GM18505 (cell line): Measurements from ENCODE around the gene RBM24.

Experiments used
- ATAC-seq: cut with Tn5 transposase; IDR thresholded peaks from one replicate; pipeline ENCODE4 v1.9.1; 2021; ENCODE audit not compliant: unreplicated experiment
- POLR2A ChIP-seq: IDR thresholded peaks from 4 replicates; pipeline ENCODE4 v1.6.1; 2011; ENCODE audit warnings: borderline replicate concordance; ENCODE audit not compliant: insufficient read depth, insufficient read length; ENCODE audit errors: extremely low read depth

RBM24 gene

GRCh38 chr6:17278289-17279063, 2.7 kb upstream of the RBM24 start:
- no peak for ATAC-seq
- TF ChIP-seq POLR2A: no peak

DNA sequence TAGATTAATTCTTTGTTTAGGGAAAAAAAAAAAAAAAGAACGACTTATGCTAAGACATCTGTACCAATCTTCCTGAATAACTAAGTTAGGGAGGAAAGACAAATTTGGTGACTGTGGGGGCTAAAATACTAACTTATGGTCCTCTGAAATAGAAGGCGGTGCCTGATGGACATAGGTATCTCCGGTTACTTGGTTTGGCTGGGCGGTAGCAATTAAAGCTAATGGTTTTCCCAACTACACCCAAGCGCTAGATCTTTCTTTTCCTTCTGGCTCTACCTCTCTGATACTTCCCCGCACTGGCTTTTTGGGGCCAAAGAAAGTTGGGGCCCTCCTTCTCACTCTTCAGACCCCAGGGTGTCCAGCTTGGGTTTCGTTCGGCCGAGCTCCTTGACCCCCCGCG, 1.0 kb upstream of the RBM24 start:
- no peak for TF ChIP-seq POLR2A
- ATAC-seq: no peak

- ATAC-seq: no peak
These were observed 540 bp upstream of the RBM24 start for GRCh38 chr6:17280552-17281090.

DNA sequence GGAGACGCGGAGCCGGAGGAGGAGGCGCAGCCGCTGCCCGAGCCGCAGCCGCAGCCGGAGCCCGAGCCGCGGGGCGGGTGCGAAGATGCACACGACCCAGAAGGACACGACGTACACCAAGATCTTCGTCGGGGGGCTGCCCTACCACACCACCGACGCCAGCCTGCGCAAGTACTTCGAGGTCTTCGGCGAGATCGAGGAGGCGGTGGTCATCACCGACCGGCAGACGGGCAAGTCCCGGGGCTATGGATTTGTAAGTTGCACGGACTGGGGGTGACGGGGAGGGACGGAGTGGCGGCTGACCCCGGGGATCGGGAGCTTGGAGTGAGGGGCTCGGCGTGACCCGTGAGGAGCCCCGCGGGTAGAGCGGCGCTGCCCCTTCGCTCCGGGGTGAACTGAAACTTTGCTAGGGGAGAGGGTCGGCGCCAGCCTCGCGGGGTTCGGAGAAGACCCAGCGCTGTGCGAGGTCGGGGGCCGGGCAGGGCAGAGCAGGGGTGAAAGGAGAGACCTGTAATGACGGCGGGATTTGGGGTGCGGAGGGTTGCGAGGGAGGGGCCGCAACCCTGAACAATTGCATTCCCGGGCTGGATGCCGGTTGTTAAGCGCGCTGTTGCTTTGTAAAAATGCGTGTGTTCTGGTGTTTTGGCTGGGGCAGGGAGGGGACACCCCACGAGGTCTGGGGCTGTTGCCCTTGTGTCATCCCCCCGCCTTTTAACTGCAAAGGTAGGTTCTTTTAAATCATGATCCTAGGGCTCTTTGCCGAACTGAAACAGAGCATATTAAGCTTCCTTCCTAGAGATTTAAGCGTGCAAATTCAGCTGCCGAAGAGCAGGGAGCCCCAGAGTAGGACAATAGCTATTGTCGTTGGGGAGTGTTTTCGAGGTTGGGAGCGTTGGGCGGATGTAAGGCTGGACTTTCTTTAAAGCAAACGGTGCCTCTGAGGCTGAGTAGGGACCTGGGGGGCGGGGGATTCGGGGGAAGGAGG, 628 bp downstream of the RBM24 start:
- ATAC-seq: no peak
- TF ChIP-seq POLR2A: no peak

More at GRCh38 chr6:17280552-17281090, 540 bp upstream of the RBM24 start:
- TF ChIP-seq POLR2A: no peak

DNA sequence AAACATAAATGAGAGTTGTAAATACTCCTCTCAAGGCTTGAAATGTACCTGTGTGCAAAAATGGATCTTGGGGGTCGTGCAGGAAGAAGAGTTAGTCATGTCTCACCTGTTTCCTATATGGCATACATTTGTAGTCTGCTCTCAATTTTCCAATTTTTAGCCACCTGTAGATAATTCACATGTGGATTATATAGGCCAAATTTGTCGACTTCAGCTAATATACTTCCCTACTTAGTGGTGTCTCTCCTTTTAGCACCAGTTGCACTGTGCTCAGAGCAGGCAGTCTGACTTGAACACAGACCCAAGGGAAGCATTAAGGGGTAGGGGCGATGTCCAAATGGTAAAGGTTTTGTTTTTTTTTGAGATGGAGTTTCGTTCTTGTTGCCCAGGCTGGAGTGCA, 1.9 kb downstream of the RBM24 start:
- ATAC-seq: no peak
- no peak for TF ChIP-seq POLR2A

DNA sequence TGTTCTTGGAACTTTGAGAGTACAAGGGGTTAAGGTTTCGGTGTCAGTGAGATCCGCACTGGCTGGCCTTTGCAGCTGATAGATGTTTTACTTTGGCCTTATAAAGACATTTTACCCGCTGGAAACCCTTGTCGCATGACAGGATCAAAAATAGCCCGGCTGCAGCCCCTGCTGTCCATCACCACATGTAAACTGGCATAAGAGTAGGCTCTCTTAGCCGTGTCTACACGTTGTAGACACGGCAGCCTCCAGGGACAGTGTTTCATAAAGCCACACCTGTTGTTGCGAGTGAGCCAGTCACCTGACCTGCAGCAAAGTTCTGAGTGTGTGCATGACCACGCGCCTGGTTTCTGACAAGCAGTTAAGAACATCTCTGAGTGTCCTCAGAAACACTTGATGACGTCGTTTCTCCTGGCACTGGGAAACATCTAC, 8.5 kb downstream of the RBM24 start:
- ATAC-seq: no peak
- TF ChIP-seq POLR2A: no peak

GRCh38 chr6:17291778-17292177, 10.6 kb downstream of the RBM24 start:
- no peak for ATAC-seq
- TF ChIP-seq POLR2A: no peak

GRCh38 chr6:17292600-17293133, 11.5 kb downstream of the RBM24 start:
- ATAC-seq: no peak
- no peak for TF ChIP-seq POLR2A

DNA sequence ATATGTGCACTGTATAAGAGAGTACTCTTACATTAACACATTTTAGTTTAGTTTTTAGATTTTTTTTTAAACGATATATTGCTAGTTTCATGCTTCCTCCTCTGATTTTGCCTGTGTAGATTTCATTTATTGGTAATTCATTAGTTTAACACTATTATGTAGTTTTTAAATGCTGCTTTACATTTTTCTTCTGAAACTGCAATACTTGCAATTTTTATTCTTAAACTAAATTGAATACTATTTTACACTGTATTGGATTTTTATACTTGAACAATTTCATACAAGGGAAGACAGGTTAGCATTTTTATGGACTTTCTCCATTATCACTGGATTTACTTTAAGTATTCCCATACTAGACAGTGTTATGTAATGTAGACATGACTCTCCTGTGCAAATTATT, 12.2 kb downstream of the RBM24 start:
- no peak for ATAC-seq

DNA sequence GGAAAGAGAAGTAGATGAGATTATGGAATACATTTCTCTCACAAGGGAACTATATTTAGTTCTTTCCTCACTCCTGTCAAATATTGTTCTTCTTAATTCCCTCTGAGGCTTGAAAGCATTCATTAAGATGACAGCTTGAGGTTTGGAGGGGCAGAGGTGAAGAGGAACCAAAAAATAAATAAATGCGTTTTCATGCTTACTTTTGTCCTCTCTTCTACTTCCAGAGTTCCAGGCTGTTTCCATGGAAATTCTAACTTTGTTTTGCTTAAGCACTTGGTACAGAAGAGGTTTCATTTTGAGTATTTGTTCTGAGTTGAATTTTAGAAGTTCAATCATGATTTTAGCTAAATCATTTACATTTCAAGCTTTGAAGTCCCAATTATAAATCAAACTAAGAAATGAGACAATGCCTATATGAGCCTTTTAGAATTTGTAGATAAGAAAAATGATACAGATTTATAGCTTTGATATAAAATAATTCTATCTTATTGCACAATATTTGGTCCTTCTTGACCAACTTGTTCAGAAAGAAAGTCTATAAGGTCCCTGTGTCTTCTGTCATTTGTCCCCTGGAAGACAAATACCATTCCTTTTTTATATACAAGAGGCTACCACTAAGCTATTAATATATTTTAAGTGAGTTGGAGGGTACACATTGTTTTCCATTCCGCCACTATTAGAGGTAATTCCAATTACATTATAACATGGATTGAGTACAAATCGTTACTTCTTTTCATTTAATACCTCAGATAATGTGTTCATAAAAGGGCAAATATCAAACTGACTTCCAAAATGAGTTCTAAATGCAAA, 16.3 kb downstream of the RBM24 start:
- no peak for ATAC-seq
- TF ChIP-seq POLR2A: no peak

More for the DNA sequence above, 12.2 kb downstream of the RBM24 start:
- no peak for TF ChIP-seq POLR2A

- no peak for TF ChIP-seq POLR2A
- no peak for ATAC-seq
These were observed 17.1 kb downstream of the RBM24 start for GRCh38 chr6:17298257-17298656.

- no peak for TF ChIP-seq POLR2A
- no peak for ATAC-seq
These were observed 18.1 kb downstream of the RBM24 start for GRCh38 chr6:17299222-17299621.
